Measurements from ENCODE around the gene ZBTB39.

DNA sequence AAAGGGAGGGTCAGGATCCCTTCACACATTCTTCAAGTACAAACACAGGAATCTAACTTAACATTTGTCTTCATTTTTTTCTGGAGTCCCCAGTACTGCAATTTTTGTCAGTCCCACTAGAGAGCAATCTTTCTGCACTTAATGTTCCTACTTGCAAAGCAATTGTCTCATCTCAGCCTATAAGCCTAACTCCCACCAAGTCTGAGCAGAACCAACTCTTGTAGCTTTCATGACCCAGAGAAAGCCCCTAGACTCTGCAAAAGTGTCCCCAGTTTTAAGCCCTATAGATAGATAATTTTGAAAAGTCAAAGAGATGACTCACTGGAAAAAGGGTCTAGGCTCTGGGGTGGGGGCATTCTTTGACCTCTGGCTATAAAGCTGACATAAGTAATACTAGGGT is 1.8 kb upstream of the ZBTB39 start:
- TF ChIP-seq, protein P1, sequence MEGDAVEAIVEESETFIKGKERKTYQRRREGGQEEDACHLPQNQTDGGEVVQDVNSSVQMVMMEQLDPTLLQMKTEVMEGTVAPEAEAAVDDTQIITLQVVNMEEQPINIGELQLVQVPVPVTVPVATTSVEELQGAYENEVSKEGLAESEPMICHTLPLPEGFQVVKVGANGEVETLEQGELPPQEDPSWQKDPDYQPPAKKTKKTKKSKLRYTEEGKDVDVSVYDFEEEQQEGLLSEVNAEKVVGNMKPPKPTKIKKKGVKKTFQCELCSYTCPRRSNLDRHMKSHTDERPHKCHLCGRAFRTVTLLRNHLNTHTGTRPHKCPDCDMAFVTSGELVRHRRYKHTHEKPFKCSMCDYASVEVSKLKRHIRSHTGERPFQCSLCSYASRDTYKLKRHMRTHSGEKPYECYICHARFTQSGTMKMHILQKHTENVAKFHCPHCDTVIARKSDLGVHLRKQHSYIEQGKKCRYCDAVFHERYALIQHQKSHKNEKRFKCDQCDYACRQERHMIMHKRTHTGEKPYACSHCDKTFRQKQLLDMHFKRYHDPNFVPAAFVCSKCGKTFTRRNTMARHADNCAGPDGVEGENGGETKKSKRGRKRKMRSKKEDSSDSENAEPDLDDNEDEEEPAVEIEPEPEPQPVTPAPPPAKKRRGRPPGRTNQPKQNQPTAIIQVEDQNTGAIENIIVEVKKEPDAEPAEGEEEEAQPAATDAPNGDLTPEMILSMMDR (conservative IDR thresholded peaks at IDR 0.05): peak; percentile 81
- no peak for TF ChIP-seq ZFX (IDR thresholded peaks at IDR 0.05)
